Left ventricle myocardium superior (tissue), 1 donor: ENCODE results near the gene NTM. TPM values are rescaled to one million over a fixed set of nuclear protein-coding genes. Genes with fewer than 3 reads are reported as not detected.
A peak's percentile ranks its signal among the peaks of the same experiment; 100 is the strongest.

Experiments
- ATAC-seq: fragments of 200-7000 bp; cut with Tn5 transposase; one replicate; pipeline ENCODE4 v1.9.1; 2020; ENCODE audit warnings: mild to moderate bottlenecking, moderate library complexity
- DNase-seq: peaks from one replicate; pipeline ENCODE4 v3.0.0-alpha.2; 2020
- intact Hi-C: fragments of 100-400 bp; cut with micrococcal nuclease; formaldehyde crosslinking; loops from one replicate; pipeline ENCODE4 v1.11.0; 2022
- total RNA-seq: library from RNA; stranded (reverse); fragmentation: NEBNext Ultra II Directional; extraction: Animal tissue kit (Norgen Biotek cat#: 25700); gene quantifications from one replicate; pipeline ENCODE4 v1.2.1, GENCODE V29; 2021
- donor health status: DM: no; HTN: yes; CAD: no; lungs with severe emphysema.

Gene NTM
- total RNA-seq, 1 donor from 2014 or later, result 3.3 TPM

- no peak for ATAC-seq
- no peak for DNase-seq
- intact Hi-C loops, result no loop called here
Observed at GRCh38 chr11:131924001-131924400, 553.6 kb downstream of the NTM start.

GRCh38 chr11:131924457-131925201 is 554.2 kb downstream of the NTM start:
- no peak for DNase-seq
- no peak for ATAC-seq
- intact Hi-C loops, result no loop called here

GRCh38 chr11:131925829-131926228 is 555.4 kb downstream of the NTM start:
- DNase-seq (no peak), ATAC-seq (no peak)
- intact Hi-C loops, result no loop called here

GRCh38 chr11:131928992-131929391 is 558.6 kb downstream of the NTM start:
- intact Hi-C loops, result no loop called here
- ATAC-seq (no peak), DNase-seq (no peak)

- intact Hi-C loops, result no loop called here
- peak; percentile 92 for ATAC-seq
- DNase-seq, result peak; percentile 52
Observed at GRCh38 chr11:131932584-131933325, 562.3 kb downstream of the NTM start.

- ATAC-seq, result no peak
- intact Hi-C loops, result no loop called here
- no peak for DNase-seq
Observed at GRCh38 chr11:131934006-131934405, 563.6 kb downstream of the NTM start.

- ATAC-seq, result no peak
- intact Hi-C loops, result no loop called here
- no peak for DNase-seq
Observed at GRCh38 chr11:131938351-131938751, 567.9 kb downstream of the NTM start.

- ATAC-seq (no peak), DNase-seq (no peak)
- intact Hi-C loops, result no loop called here
Observed at GRCh38 chr11:131940126-131940525, 569.7 kb downstream of the NTM start.

- no peak for ATAC-seq
- DNase-seq, result no peak
- intact Hi-C loops, result no loop called here
Observed at GRCh38 chr11:131942878-131943277, 572.5 kb downstream of the NTM start.

GRCh38 chr11:131943295-131943694 is 572.9 kb downstream of the NTM start:
- intact Hi-C loops, result no loop called here
- no peak for ATAC-seq
- DNase-seq, result no peak

GRCh38 chr11:131944736-131945135 is 574.3 kb downstream of the NTM start:
- ATAC-seq, result peak; percentile 39
- DNase-seq, result no peak
- intact Hi-C loops, result no loop called here

- DNase-seq (no peak), ATAC-seq (no peak)
- intact Hi-C loops, result no loop called here
Observed at GRCh38 chr11:131945706-131946105, 575.3 kb downstream of the NTM start.

- ATAC-seq (no peak), DNase-seq (no peak)
- intact Hi-C loops, result no loop called here
Observed at GRCh38 chr11:131947511-131947910, 577.1 kb downstream of the NTM start.

GRCh38 chr11:131951121-131951520 is 580.7 kb downstream of the NTM start:
- no peak for ATAC-seq
- no peak for DNase-seq
- intact Hi-C loops, result no loop called here

GRCh38 chr11:131954146-131954545 is 583.7 kb downstream of the NTM start:
- DNase-seq (no peak), ATAC-seq (no peak)
- intact Hi-C loops, result no loop called here

GRCh38 chr11:131955904-131956303 is 585.5 kb downstream of the NTM start:
- intact Hi-C loops, result no loop called here
- ATAC-seq, result no peak
- DNase-seq, result no peak

- intact Hi-C loops, result no loop called here
- no peak for DNase-seq
- ATAC-seq, result no peak
Observed at GRCh38 chr11:131957201-131957600, 586.8 kb downstream of the NTM start.

GRCh38 chr11:131957875-131958274 is 587.5 kb downstream of the NTM start:
- ATAC-seq (no peak), DNase-seq (no peak)
- intact Hi-C loops, result no loop called here

- ATAC-seq, result no peak
- intact Hi-C loops, result no loop called here
Observed at GRCh38 chr11:131962818-131963217, 592.4 kb downstream of the NTM start.

GRCh38 chr11:131964698-131965483 is 594.5 kb downstream of the NTM start:
- no peak for DNase-seq
- intact Hi-C loops, result no loop called here
- ATAC-seq, result no peak

More at GRCh38 chr11:131962818-131963217, 592.4 kb downstream of the NTM start:
- no peak for DNase-seq
